GM12872 (cell line): ENCODE data around the gene WNT4.

Experiments used
- TF ChIP-seq, protein P1 (sequence below): IDR thresholded peaks from 3 replicates; pipeline ENCODE4 v1.5.1; 2011; ENCODE audit warnings: low read depth, mild to moderate bottlenecking, low read length, moderate library complexity; ENCODE audit not compliant: insufficient read depth

Gene WNT4

DNA sequence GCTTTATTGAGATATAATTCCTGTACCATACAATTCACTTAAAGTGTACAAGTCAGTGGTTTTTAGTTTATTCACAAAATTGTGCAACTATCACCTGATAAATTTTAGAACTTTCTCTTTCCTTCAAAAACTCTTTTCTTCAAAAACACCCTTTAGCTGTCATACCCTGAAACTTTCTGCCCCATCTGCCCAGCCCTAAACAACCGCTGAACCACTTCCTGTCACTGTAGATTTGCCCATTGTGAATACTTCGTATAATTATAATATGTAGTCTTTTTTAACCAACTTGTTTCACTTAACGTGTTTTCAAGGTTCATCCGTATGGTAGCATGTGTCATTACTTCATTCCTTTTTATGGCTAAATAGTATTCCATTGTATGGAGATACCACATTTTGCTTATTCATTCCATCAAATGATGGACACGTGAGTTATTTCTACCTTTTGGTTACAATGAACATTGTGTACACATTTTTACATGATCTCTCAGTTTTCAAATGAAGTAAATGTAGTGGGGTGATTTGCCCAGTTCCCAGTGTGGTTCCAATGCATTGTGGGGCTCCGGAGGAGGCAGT lies 37.9 kb downstream of the WNT4 start:
- TF ChIP-seq, protein P1, sequence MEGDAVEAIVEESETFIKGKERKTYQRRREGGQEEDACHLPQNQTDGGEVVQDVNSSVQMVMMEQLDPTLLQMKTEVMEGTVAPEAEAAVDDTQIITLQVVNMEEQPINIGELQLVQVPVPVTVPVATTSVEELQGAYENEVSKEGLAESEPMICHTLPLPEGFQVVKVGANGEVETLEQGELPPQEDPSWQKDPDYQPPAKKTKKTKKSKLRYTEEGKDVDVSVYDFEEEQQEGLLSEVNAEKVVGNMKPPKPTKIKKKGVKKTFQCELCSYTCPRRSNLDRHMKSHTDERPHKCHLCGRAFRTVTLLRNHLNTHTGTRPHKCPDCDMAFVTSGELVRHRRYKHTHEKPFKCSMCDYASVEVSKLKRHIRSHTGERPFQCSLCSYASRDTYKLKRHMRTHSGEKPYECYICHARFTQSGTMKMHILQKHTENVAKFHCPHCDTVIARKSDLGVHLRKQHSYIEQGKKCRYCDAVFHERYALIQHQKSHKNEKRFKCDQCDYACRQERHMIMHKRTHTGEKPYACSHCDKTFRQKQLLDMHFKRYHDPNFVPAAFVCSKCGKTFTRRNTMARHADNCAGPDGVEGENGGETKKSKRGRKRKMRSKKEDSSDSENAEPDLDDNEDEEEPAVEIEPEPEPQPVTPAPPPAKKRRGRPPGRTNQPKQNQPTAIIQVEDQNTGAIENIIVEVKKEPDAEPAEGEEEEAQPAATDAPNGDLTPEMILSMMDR: no peak

- TF ChIP-seq, protein P1: no peak
Observed at GRCh38 chr1:22104094-22104493, 38.8 kb downstream of the WNT4 start.

GRCh38 chr1:22102746-22103145 lies 40.2 kb downstream of the WNT4 start:
- TF ChIP-seq, protein P1: no peak

GRCh38 chr1:22101995-22102394 lies 40.9 kb downstream of the WNT4 start:
- TF ChIP-seq, protein P1: no peak

DNA sequence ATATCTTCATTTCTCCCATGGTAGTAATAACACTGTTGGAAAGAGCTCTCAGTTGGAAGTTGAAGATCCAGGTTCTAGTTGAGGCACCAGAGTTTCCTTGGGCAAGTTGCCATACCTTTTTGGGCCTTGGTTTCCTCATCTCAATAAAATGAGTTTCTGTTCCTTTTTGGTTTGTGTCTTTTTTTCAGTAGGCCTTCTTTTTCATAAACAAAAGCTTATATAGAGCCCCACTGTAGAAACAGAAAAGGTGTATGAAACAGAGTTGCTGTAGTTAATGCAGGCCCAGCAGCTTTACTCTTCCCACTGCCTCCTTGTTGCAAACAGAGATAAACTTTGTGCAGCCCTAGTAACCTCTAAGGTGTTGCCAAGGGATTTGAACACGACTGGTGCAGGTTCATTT lies 41.7 kb downstream of the WNT4 start:
- TF ChIP-seq, protein P1: no peak

GRCh38 chr1:22100168-22100567 lies 42.7 kb downstream of the WNT4 start:
- TF ChIP-seq, protein P1: no peak

GRCh38 chr1:22098752-22099151 lies 44.1 kb downstream of the WNT4 start:
- TF ChIP-seq, protein P1: no peak
